Osteoblast (primary cell): Measurements from ENCODE around the gene OR52I2. TPM values are rescaled to one million over a fixed set of nuclear protein-coding genes. Genes with fewer than 3 reads are reported as not detected.

Experiments
- DNase-seq: peaks from one replicate; pipeline ENCODE4 v3.0.0; 2011; ENCODE audit warnings: low spot score, mixed read lengths; ENCODE audit not compliant: insufficient read length; ENCODE audit errors: missing footprints
- H2AFZ ChIP-seq: 2 replicates; pipeline ENCODE4 v1.6.0; 2011; ENCODE audit warnings: mild to moderate bottlenecking, low read length
- H3K27ac ChIP-seq: 2 replicates; pipeline ENCODE4 v1.5.1; 2011; ENCODE audit warnings: mild to moderate bottlenecking, low read depth, low read length, moderate library complexity
- H3K27me3 ChIP-seq: 2 replicates; pipeline ENCODE4 v1.6.0; 2012; ENCODE audit warnings: mild to moderate bottlenecking, control low read depth, inconsistent platforms, low read length, moderate library complexity; ENCODE audit not compliant: insufficient read depth
- H3K36me3 ChIP-seq: 2 replicates; pipeline ENCODE4 v1.5.1; 2011; ENCODE audit warnings: mild to moderate bottlenecking, low read length, control low read depth, moderate library complexity; ENCODE audit not compliant: insufficient read depth
- H3K4me1 ChIP-seq: 2 replicates; pipeline ENCODE4 v1.5.1; 2011; ENCODE audit warnings: mild to moderate bottlenecking, low read length, control low read depth, moderate library complexity; ENCODE audit not compliant: insufficient read depth
- H3K4me2 ChIP-seq: 2 replicates; pipeline ENCODE4 v1.6.0; 2011; ENCODE audit warnings: mild to moderate bottlenecking, low read length; ENCODE audit not compliant: insufficient read depth
- H3K4me3 ChIP-seq: fragments of 200-600 bp; sonication (generic); 3 replicates; pipeline ENCODE4 v1.5.1; 2012; ENCODE audit warnings: mild to moderate bottlenecking, low read length, inconsistent platforms; ENCODE audit not compliant: insufficient read depth
- H3K79me2 ChIP-seq: 2 replicates; pipeline ENCODE4 v1.6.0; 2012; ENCODE audit warnings: mild to moderate bottlenecking, low read length, control low read depth, inconsistent platforms; ENCODE audit not compliant: insufficient read depth
- H3K9me3 ChIP-seq: 2 replicates; pipeline ENCODE4 v1.5.1; 2011; ENCODE audit warnings: low read depth, low read length, control low read depth
- H4K20me1 ChIP-seq: 2 replicates; pipeline ENCODE4 v1.6.0; 2012; ENCODE audit warnings: mild to moderate bottlenecking, low read length, control low read depth; ENCODE audit not compliant: insufficient read depth
- CTCF ChIP-seq: IDR thresholded peaks from 2 replicates; pipeline ENCODE4 v1.5.1; 2011; ENCODE audit warnings: mild to moderate bottlenecking, low read depth, low read length, moderate library complexity; ENCODE audit errors: extremely low read depth
- total RNA-seq: library from RNA; depleted of rRNA; stranded (reverse); fragments of >200 nt; gene quantifications from 2 replicates; pipeline ENCODE4 v1.2.3, GENCODE V29; 2012

Gene OR52I2
- total RNA-seq, 1 donor: not detected

DNA sequence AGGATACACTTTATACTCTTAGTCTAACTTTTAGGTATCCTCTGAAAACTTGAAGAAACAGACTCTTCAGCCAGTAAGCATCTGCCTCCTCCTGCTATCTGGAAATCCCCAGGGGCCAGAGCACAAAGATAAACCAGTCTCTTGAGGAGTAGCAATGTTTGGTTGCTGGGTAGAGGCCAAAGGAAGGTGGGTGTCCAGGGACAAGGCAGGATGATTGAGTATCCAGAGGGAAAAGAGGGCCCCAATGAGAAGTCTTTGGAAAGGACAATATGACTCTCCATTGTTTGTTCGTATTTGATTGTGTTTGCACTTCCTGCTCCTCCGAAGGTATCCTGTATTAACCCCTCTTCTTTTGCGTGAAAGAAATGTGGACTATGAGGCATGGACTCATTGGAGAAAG is 7.5 kb downstream of the OR52I2 start:
- TF ChIP-seq CTCF: no peak
- no peak for DNase-seq
- no peaks in the 10 kb centered on the region for H3K27me3 ChIP-seq
- H3K79me2 ChIP-seq: no peaks in the 10 kb centered on the region
- H3K4me2 ChIP-seq: no peak overlapping the region
- H3K27ac ChIP-seq: no peak overlapping the region
- no peaks in the 10 kb centered on the region for H3K9me3 ChIP-seq
- H4K20me1 ChIP-seq: no peaks in the 10 kb centered on the region
- no peak overlapping the region for H2AFZ ChIP-seq
- H3K4me3 ChIP-seq: no peak overlapping the region
- no peaks in the 10 kb centered on the region for H3K4me1 ChIP-seq
- H3K36me3 ChIP-seq: no peaks in the 10 kb centered on the region

DNA sequence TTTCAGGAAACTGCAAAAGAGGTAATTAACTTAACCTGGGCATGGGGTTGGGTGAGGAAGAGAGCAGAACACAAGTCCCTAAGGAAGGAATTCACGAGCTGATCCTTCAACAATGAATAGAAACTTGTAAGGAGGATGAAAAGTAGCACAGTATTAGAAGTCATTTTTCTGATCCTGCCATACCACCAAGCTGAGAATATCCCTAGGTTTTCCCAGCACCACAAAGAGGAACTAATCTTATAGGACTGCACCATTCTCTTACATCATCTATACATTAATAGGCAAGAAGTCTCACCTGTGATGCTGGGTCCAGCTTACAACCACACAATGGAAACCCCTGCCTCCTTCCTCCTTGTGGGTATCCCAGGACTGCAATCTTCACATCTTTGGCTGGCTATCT is 12.2 kb downstream of the OR52I2 start, which contains the start of gene OR52I1:
OR52I1 (plus strand) TSS at position 301 of the 400 bp plus-strand sequence; CDS start at position 301, 0 bp downstream.
- H3K4me1 ChIP-seq: no peaks in the 10 kb centered on the region
- TF ChIP-seq CTCF: no peak
- peaks cover 4% of the 10 kb centered on the region for H3K36me3 ChIP-seq
- no peaks in the 10 kb centered on the region for H3K9me3 ChIP-seq
- no peaks in the 10 kb centered on the region for H3K79me2 ChIP-seq
- H3K27ac ChIP-seq: no peak within 1 kb of the TSS
- no peak within 1 kb of the TSS for H2AFZ ChIP-seq
- no peak within 1 kb of the TSS for H3K4me3 ChIP-seq
- H3K27me3 ChIP-seq: no peaks in the 10 kb centered on the region
- no peak within 1 kb of the TSS for H3K4me2 ChIP-seq
- no peak for DNase-seq
- H4K20me1 ChIP-seq: no peaks in the 10 kb centered on the region

DNA sequence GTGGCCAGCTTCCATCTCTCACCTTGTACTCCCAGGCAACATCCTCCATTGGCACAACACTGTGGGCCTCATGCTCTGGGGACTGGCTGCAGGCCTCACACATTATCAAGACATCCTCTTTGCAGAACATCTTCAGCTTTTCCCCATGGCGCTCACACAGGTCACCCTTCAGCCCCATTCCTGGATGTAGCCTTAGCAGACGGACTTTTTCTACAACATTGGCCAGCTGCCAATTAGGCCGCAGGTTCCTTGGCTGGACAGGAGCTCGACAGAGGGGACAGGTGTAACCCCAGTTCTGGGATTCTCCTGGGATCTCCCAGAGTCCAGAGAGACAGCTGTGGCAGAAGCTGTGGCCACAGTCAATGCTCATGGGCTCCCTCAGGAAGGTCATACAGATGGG is 23.5 kb downstream of the OR52I2 start:
- peak; percentile 6 for DNase-seq
- no peak overlapping the region for H2AFZ ChIP-seq
- TF ChIP-seq CTCF: no peak
- H3K9me3 ChIP-seq: no peaks in the 10 kb centered on the region
- no peaks in the 10 kb centered on the region for H3K27me3 ChIP-seq
- no peak overlapping the region for H3K4me2 ChIP-seq
- peaks cover 3% of the 10 kb centered on the region for H4K20me1 ChIP-seq
- no peak overlapping the region for H3K4me3 ChIP-seq
- H3K4me1 ChIP-seq: peaks cover 18% of the 10 kb centered on the region
- H3K79me2 ChIP-seq: peaks cover 13% of the 10 kb centered on the region
- H3K36me3 ChIP-seq: peaks cover 21% of the 10 kb centered on the region
- no peak overlapping the region for H3K27ac ChIP-seq

DNA sequence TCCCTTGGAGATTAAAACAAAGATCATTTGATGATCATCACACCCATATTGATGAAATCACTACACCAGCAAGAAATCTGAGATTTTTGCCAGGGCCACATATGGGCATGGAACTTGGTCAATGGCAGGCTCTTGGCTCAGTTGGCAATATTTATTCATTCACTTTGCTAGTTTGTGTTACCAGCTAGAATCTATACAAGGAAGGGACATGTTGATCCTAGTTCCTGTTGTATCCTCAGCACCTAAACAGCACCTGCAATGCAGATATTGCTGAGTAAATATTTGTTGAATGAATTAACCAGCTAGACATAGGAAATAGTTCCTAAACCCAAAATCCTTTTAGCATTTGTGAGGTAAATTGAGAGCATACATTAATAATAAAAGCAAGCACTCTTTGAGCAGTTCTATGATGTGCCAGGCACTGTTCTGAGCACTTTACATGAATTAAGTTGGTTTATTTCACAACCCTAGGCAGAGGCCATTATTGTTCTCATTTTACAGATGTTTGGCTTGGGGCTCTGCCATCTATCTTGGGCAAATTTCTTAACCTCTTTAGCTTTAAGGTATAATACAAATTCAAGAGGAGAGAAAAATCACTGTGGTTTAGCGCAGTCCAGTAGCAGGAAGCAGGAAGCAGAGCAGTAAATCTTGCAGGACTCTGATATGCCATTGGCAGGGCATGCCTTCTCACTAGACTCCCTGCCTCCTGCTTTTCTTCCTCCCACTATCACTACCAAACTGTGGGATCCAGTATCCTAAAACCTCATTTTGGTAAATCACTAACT is 24.9 kb downstream of the OR52I2 start:
- peaks cover 3% of the 10 kb centered on the region for H4K20me1 ChIP-seq
- no peak for DNase-seq
- H3K36me3 ChIP-seq: peaks cover 8% of the 10 kb centered on the region
- H3K4me1 ChIP-seq: peaks cover 18% of the 10 kb centered on the region
- peaks cover 13% of the 10 kb centered on the region for H3K79me2 ChIP-seq
- H3K9me3 ChIP-seq: no peaks in the 10 kb centered on the region
- peak overlapping the region; percentile 99 for H2AFZ ChIP-seq
- H3K27ac ChIP-seq: peak overlapping the region; percentile 78
- H3K27me3 ChIP-seq: no peaks in the 10 kb centered on the region
- TF ChIP-seq CTCF: no peak
- H3K4me2 ChIP-seq: peak overlapping the region; percentile 86
- peak overlapping the region; percentile 83 for H3K4me3 ChIP-seq
